ENCODE results near the gene NRIP1. TPM values are rescaled to one million over a fixed set of nuclear protein-coding genes. Genes with fewer than 3 reads are reported as not detected.

The NRIP1 gene
- total RNA-seq, 1 donor from 2014 or later: 11.4 TPM

GRCh38 chr21:15062606-15062965 lies 2.2 kb downstream of the NRIP1 start:
- intact Hi-C loops (cut with micrococcal nuclease): loop anchor here (1.0 to 10.0 kb wide), 6 partner anchors 60 to 610 kb away; no protein-coding TSS in a partner anchor
- no peaks in the 10 kb centered on the region for H3K9me3 Mint-ChIP-seq
- peak overlapping the region; percentile 82 for H3K27ac Mint-ChIP-seq
- peaks cover 65% of the 10 kb centered on the region for H3K4me1 Mint-ChIP-seq (ENCODE audit: low read depth)
- peak overlapping the region; percentile 87 for H3K4me3 Mint-ChIP-seq
- no peak for DNase-seq (ENCODE audit: low spot score)
- H3K36me3 Mint-ChIP-seq (ENCODE audit: low read depth): no peaks in the 10 kb centered on the region
- H3K27me3 Mint-ChIP-seq (ENCODE audit: insufficient read depth): peaks cover 7% of the 10 kb centered on the region

- no peaks in the 10 kb centered on the region for H3K9me3 Mint-ChIP-seq
- no peak for DNase-seq (ENCODE audit: low spot score)
- intact Hi-C loops (cut with micrococcal nuclease): loop anchor here (1.0 to 10.0 kb wide), 6 partner anchors 60 to 610 kb away; no protein-coding TSS in a partner anchor
- H3K36me3 Mint-ChIP-seq (ENCODE audit: low read depth): no peaks in the 10 kb centered on the region
- peaks cover 2% of the 10 kb centered on the region for H3K27me3 Mint-ChIP-seq (ENCODE audit: insufficient read depth)
- no peak overlapping the region for H3K4me3 Mint-ChIP-seq
- peaks cover 71% of the 10 kb centered on the region for H3K4me1 Mint-ChIP-seq (ENCODE audit: low read depth)
- H3K27ac Mint-ChIP-seq: no peak overlapping the region
Observed at GRCh38 chr21:15061747-15062605, 2.8 kb downstream of the NRIP1 start.

GRCh38 chr21:15061279-15061678 lies 3.5 kb downstream of the NRIP1 start:
- DNase-seq (ENCODE audit: low spot score): no peak
- intact Hi-C loops (cut with micrococcal nuclease): loop anchor here (5.0 to 10.0 kb wide), 5 partner anchors 59 to 609 kb away; no protein-coding TSS in a partner anchor
- H3K36me3 Mint-ChIP-seq (ENCODE audit: low read depth): no peaks in the 10 kb centered on the region
- H3K4me1 Mint-ChIP-seq (ENCODE audit: low read depth): peaks cover 76% of the 10 kb centered on the region
- peaks cover 2% of the 10 kb centered on the region for H3K27me3 Mint-ChIP-seq (ENCODE audit: insufficient read depth)
- no peaks in the 10 kb centered on the region for H3K9me3 Mint-ChIP-seq
- no peak overlapping the region for H3K27ac Mint-ChIP-seq
- H3K4me3 Mint-ChIP-seq: no peak overlapping the region

- intact Hi-C loops (cut with micrococcal nuclease): loop anchor here (5.0 to 10.0 kb wide), 5 partner anchors 58 to 608 kb away; no protein-coding TSS in a partner anchor
- H3K4me1 Mint-ChIP-seq (ENCODE audit: low read depth): peaks cover 72% of the 10 kb centered on the region
- peaks cover 2% of the 10 kb centered on the region for H3K27me3 Mint-ChIP-seq (ENCODE audit: insufficient read depth)
- no peaks in the 10 kb centered on the region for H3K9me3 Mint-ChIP-seq
- DNase-seq (ENCODE audit: low spot score): no peak
- no peak overlapping the region for H3K4me3 Mint-ChIP-seq
- H3K27ac Mint-ChIP-seq: no peak overlapping the region
- H3K36me3 Mint-ChIP-seq (ENCODE audit: low read depth): no peaks in the 10 kb centered on the region
Observed at GRCh38 chr21:15060543-15061175, 4.1 kb downstream of the NRIP1 start.

- Mint-ChIP-seq H3K9me3 (no peaks in the 10 kb centered on the region), H3K36me3 (ENCODE audit: low read depth) (no peaks in the 10 kb centered on the region), H3K27me3 (ENCODE audit: insufficient read depth) (peaks cover 2% of the 10 kb centered on the region), H3K4me1 (ENCODE audit: low read depth) (peaks cover 82% of the 10 kb centered on the region), H3K4me3 (no peak overlapping the region), H3K27ac (no peak overlapping the region)
- DNase-seq (ENCODE audit: low spot score): no peak
- intact Hi-C loops (cut with micrococcal nuclease): no loop called here
Observed at GRCh38 chr21:15059397-15059796, 5.4 kb downstream of the NRIP1 start.

GRCh38 chr21:15058854-15059263 lies 5.9 kb downstream of the NRIP1 start:
- H3K27ac Mint-ChIP-seq: no peak overlapping the region
- no peaks in the 10 kb centered on the region for H3K9me3 Mint-ChIP-seq
- DNase-seq (ENCODE audit: low spot score): no peak
- peaks cover 87% of the 10 kb centered on the region for H3K4me1 Mint-ChIP-seq (ENCODE audit: low read depth)
- peak overlapping the region; percentile 35 for H3K4me3 Mint-ChIP-seq
- H3K27me3 Mint-ChIP-seq (ENCODE audit: insufficient read depth): peaks cover 2% of the 10 kb centered on the region
- intact Hi-C loops (cut with micrococcal nuclease): no loop called here
- H3K36me3 Mint-ChIP-seq (ENCODE audit: low read depth): no peaks in the 10 kb centered on the region

- Mint-ChIP-seq H3K4me1 (ENCODE audit: low read depth) (peaks cover 79% of the 10 kb centered on the region), H3K9me3 (no peaks in the 10 kb centered on the region), H3K4me3 (no peak overlapping the region), H3K27ac (no peak overlapping the region), H3K36me3 (ENCODE audit: low read depth) (no peaks in the 10 kb centered on the region), H3K27me3 (ENCODE audit: insufficient read depth) (peaks cover 2% of the 10 kb centered on the region)
- intact Hi-C loops (cut with micrococcal nuclease): no loop called here
- no peak for DNase-seq (ENCODE audit: low spot score)
Observed at GRCh38 chr21:15057285-15057684, 7.5 kb downstream of the NRIP1 start.

GRCh38 chr21:15054606-15055239 lies 10.1 kb downstream of the NRIP1 start:
- no peak for DNase-seq (ENCODE audit: low spot score)
- H3K27me3 Mint-ChIP-seq (ENCODE audit: insufficient read depth): no peaks in the 10 kb centered on the region
- H3K9me3 Mint-ChIP-seq: no peaks in the 10 kb centered on the region
- peaks cover 78% of the 10 kb centered on the region for H3K4me1 Mint-ChIP-seq (ENCODE audit: low read depth)
- H3K4me3 Mint-ChIP-seq: no peak overlapping the region
- no peaks in the 10 kb centered on the region for H3K36me3 Mint-ChIP-seq (ENCODE audit: low read depth)
- intact Hi-C loops (cut with micrococcal nuclease): no loop called here
- no peak overlapping the region for H3K27ac Mint-ChIP-seq

- no peak for DNase-seq (ENCODE audit: low spot score)
- Mint-ChIP-seq H3K27ac (no peak overlapping the region), H3K27me3 (ENCODE audit: insufficient read depth) (no peaks in the 10 kb centered on the region), H3K36me3 (ENCODE audit: low read depth) (no peaks in the 10 kb centered on the region), H3K4me3 (no peak overlapping the region), H3K4me1 (ENCODE audit: low read depth) (peaks cover 77% of the 10 kb centered on the region), H3K9me3 (no peaks in the 10 kb centered on the region)
- intact Hi-C loops (cut with micrococcal nuclease): no loop called here
Observed at GRCh38 chr21:15054089-15054488, 10.7 kb downstream of the NRIP1 start.

GRCh38 chr21:15053500-15053899 lies 11.3 kb downstream of the NRIP1 start:
- no peak for DNase-seq (ENCODE audit: low spot score)
- Mint-ChIP-seq H3K36me3 (ENCODE audit: low read depth) (no peaks in the 10 kb centered on the region), H3K4me3 (no peak overlapping the region), H3K4me1 (ENCODE audit: low read depth) (peaks cover 74% of the 10 kb centered on the region), H3K27me3 (ENCODE audit: insufficient read depth) (no peaks in the 10 kb centered on the region), H3K27ac (no peak overlapping the region), H3K9me3 (no peaks in the 10 kb centered on the region)
- intact Hi-C loops (cut with micrococcal nuclease): loop anchor here (2.0 kb wide), 1 partner anchor 19 kb away; no protein-coding TSS in a partner anchor

- Mint-ChIP-seq H3K4me1 (ENCODE audit: low read depth) (peaks cover 75% of the 10 kb centered on the region), H3K27me3 (ENCODE audit: insufficient read depth) (no peaks in the 10 kb centered on the region), H3K27ac (peak overlapping the region; percentile 70), H3K9me3 (no peaks in the 10 kb centered on the region), H3K4me3 (peak overlapping the region; percentile 61), H3K36me3 (ENCODE audit: low read depth) (no peaks in the 10 kb centered on the region)
- intact Hi-C loops (cut with micrococcal nuclease): loop anchor here (1.0 to 2.0 kb wide), 2 partner anchors 11 to 18 kb away; no protein-coding TSS in a partner anchor
- DNase-seq (ENCODE audit: low spot score): no peak
Observed at GRCh38 chr21:15052459-15052763, 12.4 kb downstream of the NRIP1 start.

GRCh38 chr21:15051644-15052458 lies 12.9 kb downstream of the NRIP1 start:
- Mint-ChIP-seq H3K36me3 (ENCODE audit: low read depth) (no peaks in the 10 kb centered on the region), H3K4me3 (peak overlapping the region; percentile 61), H3K27me3 (ENCODE audit: insufficient read depth) (no peaks in the 10 kb centered on the region), H3K9me3 (no peaks in the 10 kb centered on the region), H3K27ac (peak overlapping the region; percentile 70), H3K4me1 (ENCODE audit: low read depth) (peaks cover 69% of the 10 kb centered on the region)
- no peak for DNase-seq (ENCODE audit: low spot score)
- intact Hi-C loops (cut with micrococcal nuclease): loop anchor here (1.0 to 2.0 kb wide), 2 partner anchors 11 to 17 kb away; no protein-coding TSS in a partner anchor

Data from activated T-helper 1 cell treated with anti-CD3 and anti-CD28 coated beads, Interleukin-12 subunit alpha, Interleukin-12 subunit beta, Interleukin-2, Interleukin-4 antibody, amounts not matched to agents 30 ng/mL and 10 ng/mL and 1 ng/mL, durations not matched to agents 14 hours and 24 hours and 36 hours (primary cell).